Ascending aorta (tissue), 2 donors: ENCODE results near the gene FAM98B. TPM values are rescaled to one million over a fixed set of nuclear protein-coding genes. Genes with fewer than 3 reads are reported as not detected.

ENCODE experiments used
- DNase-seq, 2 donors: peaks; one replicate each; pipeline ENCODE4 v3.0.0-alpha.2; 2019; ENCODE audit warnings: low spot score in 2 of 2
- H3K27ac ChIP-seq, 2 donors: fragments of 200-600 bp; sonication (generic); one replicate each; pipeline ENCODE4 v1.5.1; 2016 to 2017; ENCODE audit warnings: mild to moderate bottlenecking in 1 of 2
- H3K27me3 ChIP-seq: fragments of 200-600 bp; sonication (generic); one replicate; pipeline ENCODE4 v1.5.1; 2017
- H3K36me3 ChIP-seq, 2 donors: fragments of 200-600 bp; sonication (generic); one replicate each; pipeline ENCODE4 v1.5.1; 2016
- H3K4me1 ChIP-seq, 2 donors: fragments of 200-600 bp; sonication (generic); one replicate each; pipeline ENCODE4 v1.5.1; 2016 to 2017; ENCODE audit warnings: mild to moderate bottlenecking in 1 of 2
- H3K4me3 ChIP-seq, 2 donors: fragments of 200-600 bp; sonication (generic); one replicate each; pipeline ENCODE4 v1.5.1; 2016 to 2017; ENCODE audit warnings: mild to moderate bottlenecking in 1 of 2
- H3K9me3 ChIP-seq, 2 donors: fragments of 200-600 bp; sonication (generic); one replicate each; pipeline ENCODE4 v1.5.1; 2016
- CTCF ChIP-seq, 3 experiments: fragments of 200-600 bp in 2 of 3; fragments of 450-650 bp in 1 of 3; sonication (generic) in 2 of 3; IDR thresholded peaks; one replicate each; pipeline ENCODE4 v1.5.1; 2016 to 2019; ENCODE audit warnings: antibody characterized with exemption in 3 of 3, mild to moderate bottlenecking in 1 of 3, moderate library complexity in 1 of 3
- intact Hi-C: fragments of 100-400 bp; cut with DNase I; formaldehyde crosslinking; loops from one replicate; pipeline ENCODE4 v1.15.1; 2023
- total RNA-seq: library from RNA; depleted of rRNA; stranded (reverse); fragments of >200 nt; gene quantifications from one replicate; pipeline ENCODE4 v1.1.0, GENCODE V29; 2016

The FAM98B gene
- total RNA-seq, 1 donor from 2014 or later: 6.4 TPM

- intact Hi-C loops: loop anchor here (1.0 to 5.0 kb wide), 2 partner anchors 162 to 418 kb away; partner anchors contain the start of gene SPRED1
- peak in 1 of 2 donors; percentile 80 for DNase-seq
- no peaks in the 10 kb centered on the region for H3K9me3 ChIP-seq
- H3K27me3 ChIP-seq: no peaks in the 10 kb centered on the region
- no peaks in the 10 kb centered on the region for H3K4me1 ChIP-seq
- H3K27ac ChIP-seq: no peak overlapping the region
- no peaks in the 10 kb centered on the region for H3K36me3 ChIP-seq
- H3K4me3 ChIP-seq: no peak overlapping the region
- peak; percentile 52 to 79 (median 57) for TF ChIP-seq CTCF (IDR thresholded peaks at IDR 0.05)
Observed at GRCh38 chr15:38414357-38414756, 39.6 kb upstream of the FAM98B start.

- H3K4me3 ChIP-seq: no peak overlapping the region
- no peak overlapping the region for H3K27ac ChIP-seq
- no peaks in the 10 kb centered on the region for H3K36me3 ChIP-seq
- TF ChIP-seq CTCF (IDR thresholded peaks at IDR 0.05): no peak
- H3K27me3 ChIP-seq: no peaks in the 10 kb centered on the region
- no peak for DNase-seq
- H3K4me1 ChIP-seq: no peaks in the 10 kb centered on the region
- no peaks in the 10 kb centered on the region for H3K9me3 ChIP-seq
- intact Hi-C loops: no loop called here
Observed at GRCh38 chr15:38421069-38421690, 32.7 kb upstream of the FAM98B start.

GRCh38 chr15:38424101-38424552, 29.8 kb upstream of the FAM98B start:
- Histone ChIP-seq H3K4me1 (no peaks in the 10 kb centered on the region), H3K27ac (no peak overlapping the region), H3K27me3 (no peaks in the 10 kb centered on the region), H3K9me3 (no peaks in the 10 kb centered on the region), H3K36me3 (no peaks in the 10 kb centered on the region), H3K4me3 (no peak overlapping the region)
- no peak for DNase-seq
- intact Hi-C loops: no loop called here
- no peak for TF ChIP-seq CTCF (IDR thresholded peaks at IDR 0.05)

GRCh38 chr15:38425269-38425668, 28.7 kb upstream of the FAM98B start:
- no peaks in the 10 kb centered on the region for H3K27me3 ChIP-seq
- H3K4me3 ChIP-seq: no peak overlapping the region
- no peaks in the 10 kb centered on the region for H3K4me1 ChIP-seq
- H3K9me3 ChIP-seq: no peaks in the 10 kb centered on the region
- no peaks in the 10 kb centered on the region for H3K36me3 ChIP-seq
- no peak for TF ChIP-seq CTCF (IDR thresholded peaks at IDR 0.05)
- intact Hi-C loops: no loop called here
- no peak overlapping the region for H3K27ac ChIP-seq
- no peak for DNase-seq

- DNase-seq: no peak
- Histone ChIP-seq H3K4me1 (no peaks in the 10 kb centered on the region), H3K27me3 (no peaks in the 10 kb centered on the region), H3K36me3 (no peaks in the 10 kb centered on the region), H3K4me3 (no peak overlapping the region), H3K27ac (no peak overlapping the region), H3K9me3 (no peaks in the 10 kb centered on the region)
- no peak for TF ChIP-seq CTCF (IDR thresholded peaks at IDR 0.05)
- intact Hi-C loops: no loop called here
Observed at GRCh38 chr15:38427380-38427779, 26.5 kb upstream of the FAM98B start.
